HEK293T (cell line): ENCODE data around the gene PLCG1.

Experiments used
- BHLHE40 ChIP-seq: fragments of 450-650 bp; IDR thresholded peaks from 2 replicates; pipeline ENCODE4 v1.6.1; 2016; ENCODE audit warnings: mild to moderate bottlenecking, moderate library complexity, borderline replicate concordance
- ELF4 ChIP-seq: fragments of 450-650 bp; IDR thresholded peaks from 2 replicates; pipeline ENCODE4 v1.6.1; 2017; ENCODE audit warnings: antibody characterized with exemption
- FOXK2 ChIP-seq: fragments of 450-650 bp; IDR thresholded peaks from 2 replicates; pipeline ENCODE4 v1.6.1; 2016; ENCODE audit warnings: mild to moderate bottlenecking
- FOXM1 ChIP-seq: fragments of 450-650 bp; IDR thresholded peaks from 2 replicates; pipeline ENCODE4 v1.6.1; 2017; ENCODE audit warnings: mild to moderate bottlenecking, borderline replicate concordance
- NFRKB ChIP-seq: fragments of 450-650 bp; IDR thresholded peaks from 2 replicates; pipeline ENCODE4 v1.6.1; 2016; ENCODE audit warnings: mild to moderate bottlenecking, moderate library complexity
- SP1 ChIP-seq: fragments of 450-650 bp; IDR thresholded peaks from 2 replicates; pipeline ENCODE4 v1.6.1; 2017
- SUZ12 ChIP-seq: fragments of 450-650 bp; IDR thresholded peaks from 2 replicates; pipeline ENCODE4 v1.6.1; 2016; ENCODE audit warnings: mild to moderate bottlenecking
- TARDBP ChIP-seq: fragments of 450-650 bp; IDR thresholded peaks from 2 replicates; pipeline ENCODE4 v1.6.1; 2016
- ZNF384 ChIP-seq: fragments of 450-650 bp; IDR thresholded peaks from 2 replicates; pipeline ENCODE4 v1.6.1; 2016

GRCh38 chr20:41126719-41127118 is 10.6 kb upstream of the PLCG1 start:
- TF ChIP-seq NFRKB (no peak), ZNF384 (no peak), SP1 (no peak), FOXK2 (no peak), TARDBP (no peak), SUZ12 (no peak), BHLHE40 (no peak), FOXM1 (no peak), ELF4 (no peak)
